HEK293 (cell line): ENCODE data around the gene MRPL4.

Experiments
- CTCF ChIA-PET: fragments of 350-600 bp; formaldehyde crosslinking; extraction: SDS; loops from one replicate; lab custom pipeline; 2021; ENCODE audit warnings: antibody characterized with exemption; lab: Yijun Ruan, JAX
- POLR2A ChIA-PET: fragments of 300-600 bp; formaldehyde crosslinking; extraction: SDS; loops from one replicate; lab custom pipeline; 2020; ENCODE audit warnings: antibody characterized with exemption, inconsistent platforms; lab: Yijun Ruan, JAX
- H3K27ac ChIP-seq: fragments of 200-500 bp; sonication (Bioruptor generic); 2 replicates; pipeline ENCODE4 v1.5.1; 2014; ENCODE audit warnings: low read depth, low read length, control low read depth, inconsistent platforms; ENCODE audit errors: extremely low read depth
- H3K36me3 ChIP-seq, 2 experiments: fragments of 200-500 bp in 1 of 2; sonication (Bioruptor generic) in 1 of 2; 1 replicate in 1 of 2; 2 replicates in 1 of 2; pipeline ENCODE4 v1.5.1; 2014 to 2017; ENCODE audit warnings: inconsistent platforms in 2 of 2, low read length in 2 of 2; ENCODE audit not compliant: control insufficient read depth in 2 of 2, insufficient read depth in 1 of 2
- H3K4me1 ChIP-seq: fragments of 200-500 bp; sonication (Bioruptor generic); 2 replicates; pipeline ENCODE4 v1.5.1; 2014; ENCODE audit warnings: mild to moderate bottlenecking, low read length, inconsistent platforms; ENCODE audit not compliant: control insufficient read depth, insufficient read depth
- H3K4me3 ChIP-seq: 2 replicates; pipeline ENCODE4 v1.5.1; 2011; ENCODE audit warnings: low read depth, mild to moderate bottlenecking, control low read depth, low read length, moderate library complexity
- H3K9me3 ChIP-seq: fragments of 200-500 bp; sonication (Bioruptor generic); 2 replicates; pipeline ENCODE4 v1.5.1; 2014; ENCODE audit warnings: low read depth, low read length, inconsistent platforms; ENCODE audit not compliant: control insufficient read depth, insufficient read depth
- GLIS1 ChIP-seq: fragments of 450-650 bp; formaldehyde crosslinking; IDR thresholded peaks from 2 replicates; pipeline ENCODE4 v1.5.1; 2016; ENCODE audit warnings: missing biosample characterization, missing genetic modification characterization
- SCRT2 ChIP-seq: fragments of 450-650 bp; formaldehyde crosslinking; IDR thresholded peaks from 2 replicates; pipeline ENCODE4 v1.5.1; 2016; ENCODE audit warnings: missing biosample characterization, missing genetic modification characterization
- YY2 ChIP-seq: fragments of 450-650 bp; formaldehyde crosslinking; IDR thresholded peaks from 2 replicates; pipeline ENCODE4 v1.5.1; 2016; ENCODE audit warnings: missing biosample characterization, missing genetic modification characterization
- ZNF140 ChIP-seq: fragments of 450-650 bp; formaldehyde crosslinking; IDR thresholded peaks from 2 replicates; pipeline ENCODE4 v1.5.1; 2016; ENCODE audit warnings: missing biosample characterization, missing genetic modification characterization
- ZNF146 ChIP-seq: fragments of 450-650 bp; formaldehyde crosslinking; IDR thresholded peaks from 2 replicates; pipeline ENCODE4 v1.5.1; 2016; ENCODE audit warnings: missing biosample characterization, missing genetic modification characterization
- ZNF23 ChIP-seq: fragments of 450-650 bp; formaldehyde crosslinking; IDR thresholded peaks from 2 replicates; pipeline ENCODE4 v1.5.1; 2016; ENCODE audit warnings: missing biosample characterization, missing genetic modification characterization, borderline replicate concordance
- ZNF513 ChIP-seq: fragments of 450-650 bp; IDR thresholded peaks from 2 replicates; pipeline ENCODE4 v1.5.1; 2018; ENCODE audit warnings: missing biosample characterization, missing genetic modification characterization
- ZNF664 ChIP-seq: fragments of 450-650 bp; formaldehyde crosslinking; IDR thresholded peaks from 2 replicates; pipeline ENCODE4 v1.5.1; 2016; ENCODE audit warnings: missing biosample characterization, missing genetic modification characterization
- ZNF792 ChIP-seq: fragments of 450-650 bp; formaldehyde crosslinking; IDR thresholded peaks from 2 replicates; pipeline ENCODE4 v1.5.1; 2016; ENCODE audit warnings: missing biosample characterization, missing genetic modification characterization
- TF ChIP-seq, protein P1 (sequence below): sonication (generic); formaldehyde crosslinking; IDR thresholded peaks from 2 replicates; pipeline ENCODE4 v1.8.1; 2022; ENCODE audit warnings: mild to moderate bottlenecking, moderate library complexity, missing genetic modification reagents
- TF ChIP-seq, protein P2 (sequence below): fragments of 450-650 bp; formaldehyde crosslinking; conservative IDR thresholded peaks from 2 replicates; pipeline ENCODE4 v1.5.1; 2016; ENCODE audit warnings: low read depth, missing biosample characterization, missing genetic modification characterization
- TF ChIP-seq, protein P3 (sequence below): fragments of 450-650 bp; formaldehyde crosslinking; IDR thresholded peaks from 2 replicates; pipeline ENCODE4 v1.5.1; 2016; ENCODE audit warnings: missing biosample characterization, missing genetic modification characterization
- TF ChIP-seq, protein P4 (sequence below): fragments of 450-650 bp; formaldehyde crosslinking; IDR thresholded peaks from 2 replicates; pipeline ENCODE4 v1.5.1; 2016; ENCODE audit warnings: missing biosample characterization, missing genetic modification characterization
- TF ChIP-seq, protein P5 (sequence below): fragments of 450-650 bp; formaldehyde crosslinking; IDR thresholded peaks from 2 replicates; pipeline ENCODE4 v1.5.1; 2016; ENCODE audit warnings: missing biosample characterization, missing genetic modification characterization
- TF ChIP-seq, protein P6 (sequence below): fragments of 450-650 bp; formaldehyde crosslinking; IDR thresholded peaks from 2 replicates; pipeline ENCODE4 v1.5.1; 2016; ENCODE audit warnings: missing biosample characterization, missing genetic modification characterization
- TF ChIP-seq, protein P7 (sequence below): fragments of 450-650 bp; formaldehyde crosslinking; IDR thresholded peaks from 2 replicates; pipeline ENCODE4 v1.5.1; 2016; ENCODE audit warnings: missing biosample characterization, missing genetic modification characterization

The MRPL4 gene

GRCh38 chr19:10269333-10270179 is 17.5 kb downstream of the MRPL4 start:
- Histone ChIP-seq H3K4me1 (no peaks in the 10 kb centered on the region), H3K4me3 (no peak overlapping the region; the same call in none of the 2 replicates), H3K9me3 (no peaks in the 10 kb centered on the region), H3K27ac (no peak overlapping the region), H3K36me3 (no peaks in the 10 kb centered on the region)
- ChIA-PET CTCF (interaction anchor here (0.5 to 9.2 kb wide), 24 partner anchors 9 to 431 kb away, joined by 3 to 170 read pairs (median 4); partner anchors contain the start of genes FDX2, ICAM4, ICAM5 and RAVER1), POLR2A (interaction anchor here (0.6 to 2.5 kb wide), 13 partner anchors 10 to 122 kb away, joined by 3 to 17 read pairs (median 5); partner anchors contain the start of genes FDX2, ICAM5, RAVER1 and TYK2)
- no peak for TF ChIP-seq GLIS1
- TF ChIP-seq, protein P1, sequence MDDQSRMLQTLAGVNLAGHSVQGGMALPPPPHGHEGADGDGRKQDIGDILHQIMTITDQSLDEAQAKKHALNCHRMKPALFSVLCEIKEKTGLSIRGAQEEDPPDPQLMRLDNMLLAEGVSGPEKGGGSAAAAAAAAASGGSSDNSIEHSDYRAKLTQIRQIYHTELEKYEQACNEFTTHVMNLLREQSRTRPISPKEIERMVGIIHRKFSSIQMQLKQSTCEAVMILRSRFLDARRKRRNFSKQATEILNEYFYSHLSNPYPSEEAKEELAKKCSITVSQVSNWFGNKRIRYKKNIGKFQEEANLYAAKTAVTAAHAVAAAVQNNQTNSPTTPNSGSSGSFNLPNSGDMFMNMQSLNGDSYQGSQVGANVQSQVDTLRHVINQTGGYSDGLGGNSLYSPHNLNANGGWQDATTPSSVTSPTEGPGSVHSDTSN (CRISPR knock-in tag) = no peak
- TF ChIP-seq, protein P2, sequence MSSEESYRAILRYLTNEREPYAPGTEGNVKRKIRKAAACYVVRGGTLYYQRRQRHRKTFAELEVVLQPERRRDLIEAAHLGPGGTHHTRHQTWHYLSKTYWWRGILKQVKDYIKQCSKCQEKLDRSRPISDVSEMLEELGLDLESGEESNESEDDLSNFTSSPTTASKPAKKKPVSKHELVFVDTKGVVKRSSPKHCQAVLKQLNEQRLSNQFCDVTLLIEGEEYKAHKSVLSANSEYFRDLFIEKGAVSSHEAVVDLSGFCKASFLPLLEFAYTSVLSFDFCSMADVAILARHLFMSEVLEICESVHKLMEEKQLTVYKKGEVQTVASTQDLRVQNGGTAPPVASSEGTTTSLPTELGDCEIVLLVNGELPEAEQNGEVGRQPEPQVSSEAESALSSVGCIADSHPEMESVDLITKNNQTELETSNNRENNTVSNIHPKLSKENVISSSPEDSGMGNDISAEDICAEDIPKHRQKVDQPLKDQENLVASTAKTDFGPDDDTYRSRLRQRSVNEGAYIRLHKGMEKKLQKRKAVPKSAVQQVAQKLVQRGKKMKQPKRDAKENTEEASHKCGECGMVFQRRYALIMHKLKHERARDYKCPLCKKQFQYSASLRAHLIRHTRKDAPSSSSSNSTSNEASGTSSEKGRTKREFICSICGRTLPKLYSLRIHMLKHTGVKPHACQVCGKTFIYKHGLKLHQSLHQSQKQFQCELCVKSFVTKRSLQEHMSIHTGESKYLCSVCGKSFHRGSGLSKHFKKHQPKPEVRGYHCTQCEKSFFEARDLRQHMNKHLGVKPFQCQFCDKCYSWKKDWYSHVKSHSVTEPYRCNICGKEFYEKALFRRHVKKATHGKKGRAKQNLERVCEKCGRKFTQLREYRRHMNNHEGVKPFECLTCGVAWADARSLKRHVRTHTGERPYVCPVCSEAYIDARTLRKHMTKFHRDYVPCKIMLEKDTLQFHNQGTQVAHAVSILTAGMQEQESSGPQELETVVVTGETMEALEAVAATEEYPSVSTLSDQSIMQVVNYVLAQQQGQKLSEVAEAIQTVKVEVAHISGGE = 0 out of 2 replicates have a peak, but pooled peaks have one; percentile 39
- TF ChIP-seq ZNF140 (tag by site-specific recombination) = no peak
- TF ChIP-seq ZNF792 (tag by site-specific recombination) = peak; percentile 96
- TF ChIP-seq, protein P3, sequence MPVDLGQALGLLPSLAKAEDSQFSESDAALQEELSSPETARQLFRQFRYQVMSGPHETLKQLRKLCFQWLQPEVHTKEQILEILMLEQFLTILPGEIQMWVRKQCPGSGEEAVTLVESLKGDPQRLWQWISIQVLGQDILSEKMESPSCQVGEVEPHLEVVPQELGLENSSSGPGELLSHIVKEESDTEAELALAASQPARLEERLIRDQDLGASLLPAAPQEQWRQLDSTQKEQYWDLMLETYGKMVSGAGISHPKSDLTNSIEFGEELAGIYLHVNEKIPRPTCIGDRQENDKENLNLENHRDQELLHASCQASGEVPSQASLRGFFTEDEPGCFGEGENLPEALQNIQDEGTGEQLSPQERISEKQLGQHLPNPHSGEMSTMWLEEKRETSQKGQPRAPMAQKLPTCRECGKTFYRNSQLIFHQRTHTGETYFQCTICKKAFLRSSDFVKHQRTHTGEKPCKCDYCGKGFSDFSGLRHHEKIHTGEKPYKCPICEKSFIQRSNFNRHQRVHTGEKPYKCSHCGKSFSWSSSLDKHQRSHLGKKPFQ (tag by site-specific recombination) = no peak
- no peak for TF ChIP-seq ZNF146 (tag by site-specific recombination)
- TF ChIP-seq, protein P4, sequence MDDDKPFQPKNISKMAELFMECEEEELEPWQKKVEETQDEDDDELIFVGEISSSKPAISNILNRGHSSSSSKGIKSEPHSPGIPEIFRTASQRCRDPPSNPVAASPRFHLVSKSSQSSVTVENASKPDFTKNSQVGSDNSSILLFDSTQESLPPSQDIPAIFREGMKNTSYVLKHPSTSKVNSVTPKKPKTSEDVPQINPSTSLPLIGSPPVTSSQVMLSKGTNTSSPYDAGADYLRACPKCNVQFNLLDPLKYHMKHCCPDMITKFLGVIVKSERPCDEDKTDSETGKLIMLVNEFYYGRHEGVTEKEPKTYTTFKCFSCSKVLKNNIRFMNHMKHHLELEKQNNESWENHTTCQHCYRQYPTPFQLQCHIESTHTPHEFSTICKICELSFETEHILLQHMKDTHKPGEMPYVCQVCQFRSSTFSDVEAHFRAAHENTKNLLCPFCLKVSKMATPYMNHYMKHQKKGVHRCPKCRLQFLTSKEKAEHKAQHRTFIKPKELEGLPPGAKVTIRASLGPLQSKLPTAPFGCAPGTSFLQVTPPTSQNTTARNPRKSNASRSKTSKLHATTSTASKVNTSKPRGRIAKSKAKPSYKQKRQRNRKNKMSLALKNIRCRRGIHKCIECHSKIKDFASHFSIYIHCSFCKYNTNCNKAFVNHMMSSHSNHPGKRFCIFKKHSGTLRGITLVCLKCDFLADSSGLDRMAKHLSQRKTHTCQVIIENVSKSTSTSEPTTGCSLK (tag by site-specific recombination) = no peak
- TF ChIP-seq SCRT2 (tag by site-specific recombination) = peak; percentile 89
- no peak for TF ChIP-seq ZNF513 (tag by site-specific recombination)
- TF ChIP-seq ZNF664 = no peak
- TF ChIP-seq YY2 (tag by site-specific recombination) = no peak
- TF ChIP-seq, protein P5, sequence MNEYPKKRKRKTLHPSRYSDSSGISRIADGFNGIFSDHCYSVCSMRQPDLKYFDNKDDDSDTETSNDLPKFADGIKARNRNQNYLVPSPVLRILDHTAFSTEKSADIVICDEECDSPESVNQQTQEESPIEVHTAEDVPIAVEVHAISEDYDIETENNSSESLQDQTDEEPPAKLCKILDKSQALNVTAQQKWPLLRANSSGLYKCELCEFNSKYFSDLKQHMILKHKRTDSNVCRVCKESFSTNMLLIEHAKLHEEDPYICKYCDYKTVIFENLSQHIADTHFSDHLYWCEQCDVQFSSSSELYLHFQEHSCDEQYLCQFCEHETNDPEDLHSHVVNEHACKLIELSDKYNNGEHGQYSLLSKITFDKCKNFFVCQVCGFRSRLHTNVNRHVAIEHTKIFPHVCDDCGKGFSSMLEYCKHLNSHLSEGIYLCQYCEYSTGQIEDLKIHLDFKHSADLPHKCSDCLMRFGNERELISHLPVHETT (tag by site-specific recombination) = no peak
- TF ChIP-seq, protein P6, sequence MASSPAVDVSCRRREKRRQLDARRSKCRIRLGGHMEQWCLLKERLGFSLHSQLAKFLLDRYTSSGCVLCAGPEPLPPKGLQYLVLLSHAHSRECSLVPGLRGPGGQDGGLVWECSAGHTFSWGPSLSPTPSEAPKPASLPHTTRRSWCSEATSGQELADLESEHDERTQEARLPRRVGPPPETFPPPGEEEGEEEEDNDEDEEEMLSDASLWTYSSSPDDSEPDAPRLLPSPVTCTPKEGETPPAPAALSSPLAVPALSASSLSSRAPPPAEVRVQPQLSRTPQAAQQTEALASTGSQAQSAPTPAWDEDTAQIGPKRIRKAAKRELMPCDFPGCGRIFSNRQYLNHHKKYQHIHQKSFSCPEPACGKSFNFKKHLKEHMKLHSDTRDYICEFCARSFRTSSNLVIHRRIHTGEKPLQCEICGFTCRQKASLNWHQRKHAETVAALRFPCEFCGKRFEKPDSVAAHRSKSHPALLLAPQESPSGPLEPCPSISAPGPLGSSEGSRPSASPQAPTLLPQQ (tag by site-specific recombination) = 0 out of 2 replicates have a peak, but pooled peaks have one; percentile 36
- TF ChIP-seq, protein P7, sequence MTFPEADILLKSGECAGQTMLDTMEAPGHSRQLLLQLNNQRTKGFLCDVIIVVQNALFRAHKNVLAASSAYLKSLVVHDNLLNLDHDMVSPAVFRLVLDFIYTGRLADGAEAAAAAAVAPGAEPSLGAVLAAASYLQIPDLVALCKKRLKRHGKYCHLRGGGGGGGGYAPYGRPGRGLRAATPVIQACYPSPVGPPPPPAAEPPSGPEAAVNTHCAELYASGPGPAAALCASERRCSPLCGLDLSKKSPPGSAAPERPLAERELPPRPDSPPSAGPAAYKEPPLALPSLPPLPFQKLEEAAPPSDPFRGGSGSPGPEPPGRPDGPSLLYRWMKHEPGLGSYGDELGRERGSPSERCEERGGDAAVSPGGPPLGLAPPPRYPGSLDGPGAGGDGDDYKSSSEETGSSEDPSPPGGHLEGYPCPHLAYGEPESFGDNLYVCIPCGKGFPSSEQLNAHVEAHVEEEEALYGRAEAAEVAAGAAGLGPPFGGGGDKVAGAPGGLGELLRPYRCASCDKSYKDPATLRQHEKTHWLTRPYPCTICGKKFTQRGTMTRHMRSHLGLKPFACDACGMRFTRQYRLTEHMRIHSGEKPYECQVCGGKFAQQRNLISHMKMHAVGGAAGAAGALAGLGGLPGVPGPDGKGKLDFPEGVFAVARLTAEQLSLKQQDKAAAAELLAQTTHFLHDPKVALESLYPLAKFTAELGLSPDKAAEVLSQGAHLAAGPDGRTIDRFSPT (tag by site-specific recombination) = no peak
- no peak for TF ChIP-seq ZNF23 (tag by site-specific recombination)
